H1 (cell line): Measurements from ENCODE around the gene FRMPD1. TPM values are rescaled to one million over a fixed set of nuclear protein-coding genes. Genes with fewer than 3 reads are reported as not detected.

Experiments used
- EGR1 ChIP-seq: IDR thresholded peaks from 2 replicates; pipeline ENCODE4 v1.6.1; 2011; ENCODE audit warnings: low read depth, low read length, borderline replicate concordance
- POLR2AphosphoS5 ChIP-seq: IDR thresholded peaks from 2 replicates; pipeline ENCODE4 v1.6.1; 2011; ENCODE audit warnings: low read depth, low read length
- RFX5 ChIP-seq: IDR thresholded peaks from 2 replicates; pipeline ENCODE4 v1.6.1; 2011; ENCODE audit warnings: low read depth, low read length, improper control_type of control experiment, borderline replicate concordance
- polyA plus RNA-seq, 7 experiments: library from polyadenylated mRNA; depleted of rRNA in 3 of 7; stranded (reverse) in 5 of 7; unstranded in 2 of 7; fragments of >200 nt in 5 of 7; fragments of 200-250 nt in 2 of 7; gene quantifications; 1 replicate in 5 of 7; 2 replicates in 1 of 7; 4 replicates in 1 of 7; pipeline versions ENCODE4 v1.2.1 to v1.2.3, GENCODE V29; 2011 to 2013; ENCODE audit warnings: missing spikeins in 2 of 7, mixed read lengths in 2 of 7
- total RNA-seq: library from RNA; stranded (reverse); fragmentation: NEBNext Ultra II Directional; extraction: Animal tissue kit (Norgen Biotek cat#: 25700); gene quantifications from 2 replicates; pipeline ENCODE4 v1.2.1, GENCODE V29; 2021
- TF ChIP-seq, protein P1 (sequence below): fragments of 300-600 bp; sonication (generic); IDR thresholded peaks from 2 replicates; pipeline ENCODE4 v1.7.1; 2012; ENCODE audit warnings: low read length, moderate library complexity, mild to moderate bottlenecking, inconsistent platforms; ENCODE audit not compliant: insufficient replicate concordance

FRMPD1 gene
- total and polyA plus RNA-seq, 2 of the 8 experiments (the other 6 are each of a cell fraction or from before 2014, with no cell fraction given): 0.27 to 0.32 TPM

DNA sequence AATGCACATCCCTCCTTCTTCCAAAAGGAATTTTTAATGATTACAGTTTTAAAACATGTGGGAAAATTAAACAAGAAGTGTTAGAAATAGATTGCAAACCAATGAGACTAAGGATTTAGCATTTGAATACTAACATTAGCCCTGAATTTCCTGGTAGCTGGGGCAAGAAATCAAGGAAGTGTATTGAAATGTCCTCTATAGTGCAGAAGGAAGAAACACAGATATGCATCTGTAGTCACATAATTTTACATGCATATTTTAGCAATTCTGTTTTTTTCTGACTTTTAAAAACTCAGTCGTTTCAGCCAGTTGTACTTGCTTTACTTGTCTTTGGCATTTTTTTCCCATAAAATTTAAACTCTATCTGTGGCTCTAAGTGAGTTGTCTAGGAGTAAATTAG, 45.8 kb downstream of the FRMPD1 start (continued):
- TF ChIP-seq, protein P1, sequence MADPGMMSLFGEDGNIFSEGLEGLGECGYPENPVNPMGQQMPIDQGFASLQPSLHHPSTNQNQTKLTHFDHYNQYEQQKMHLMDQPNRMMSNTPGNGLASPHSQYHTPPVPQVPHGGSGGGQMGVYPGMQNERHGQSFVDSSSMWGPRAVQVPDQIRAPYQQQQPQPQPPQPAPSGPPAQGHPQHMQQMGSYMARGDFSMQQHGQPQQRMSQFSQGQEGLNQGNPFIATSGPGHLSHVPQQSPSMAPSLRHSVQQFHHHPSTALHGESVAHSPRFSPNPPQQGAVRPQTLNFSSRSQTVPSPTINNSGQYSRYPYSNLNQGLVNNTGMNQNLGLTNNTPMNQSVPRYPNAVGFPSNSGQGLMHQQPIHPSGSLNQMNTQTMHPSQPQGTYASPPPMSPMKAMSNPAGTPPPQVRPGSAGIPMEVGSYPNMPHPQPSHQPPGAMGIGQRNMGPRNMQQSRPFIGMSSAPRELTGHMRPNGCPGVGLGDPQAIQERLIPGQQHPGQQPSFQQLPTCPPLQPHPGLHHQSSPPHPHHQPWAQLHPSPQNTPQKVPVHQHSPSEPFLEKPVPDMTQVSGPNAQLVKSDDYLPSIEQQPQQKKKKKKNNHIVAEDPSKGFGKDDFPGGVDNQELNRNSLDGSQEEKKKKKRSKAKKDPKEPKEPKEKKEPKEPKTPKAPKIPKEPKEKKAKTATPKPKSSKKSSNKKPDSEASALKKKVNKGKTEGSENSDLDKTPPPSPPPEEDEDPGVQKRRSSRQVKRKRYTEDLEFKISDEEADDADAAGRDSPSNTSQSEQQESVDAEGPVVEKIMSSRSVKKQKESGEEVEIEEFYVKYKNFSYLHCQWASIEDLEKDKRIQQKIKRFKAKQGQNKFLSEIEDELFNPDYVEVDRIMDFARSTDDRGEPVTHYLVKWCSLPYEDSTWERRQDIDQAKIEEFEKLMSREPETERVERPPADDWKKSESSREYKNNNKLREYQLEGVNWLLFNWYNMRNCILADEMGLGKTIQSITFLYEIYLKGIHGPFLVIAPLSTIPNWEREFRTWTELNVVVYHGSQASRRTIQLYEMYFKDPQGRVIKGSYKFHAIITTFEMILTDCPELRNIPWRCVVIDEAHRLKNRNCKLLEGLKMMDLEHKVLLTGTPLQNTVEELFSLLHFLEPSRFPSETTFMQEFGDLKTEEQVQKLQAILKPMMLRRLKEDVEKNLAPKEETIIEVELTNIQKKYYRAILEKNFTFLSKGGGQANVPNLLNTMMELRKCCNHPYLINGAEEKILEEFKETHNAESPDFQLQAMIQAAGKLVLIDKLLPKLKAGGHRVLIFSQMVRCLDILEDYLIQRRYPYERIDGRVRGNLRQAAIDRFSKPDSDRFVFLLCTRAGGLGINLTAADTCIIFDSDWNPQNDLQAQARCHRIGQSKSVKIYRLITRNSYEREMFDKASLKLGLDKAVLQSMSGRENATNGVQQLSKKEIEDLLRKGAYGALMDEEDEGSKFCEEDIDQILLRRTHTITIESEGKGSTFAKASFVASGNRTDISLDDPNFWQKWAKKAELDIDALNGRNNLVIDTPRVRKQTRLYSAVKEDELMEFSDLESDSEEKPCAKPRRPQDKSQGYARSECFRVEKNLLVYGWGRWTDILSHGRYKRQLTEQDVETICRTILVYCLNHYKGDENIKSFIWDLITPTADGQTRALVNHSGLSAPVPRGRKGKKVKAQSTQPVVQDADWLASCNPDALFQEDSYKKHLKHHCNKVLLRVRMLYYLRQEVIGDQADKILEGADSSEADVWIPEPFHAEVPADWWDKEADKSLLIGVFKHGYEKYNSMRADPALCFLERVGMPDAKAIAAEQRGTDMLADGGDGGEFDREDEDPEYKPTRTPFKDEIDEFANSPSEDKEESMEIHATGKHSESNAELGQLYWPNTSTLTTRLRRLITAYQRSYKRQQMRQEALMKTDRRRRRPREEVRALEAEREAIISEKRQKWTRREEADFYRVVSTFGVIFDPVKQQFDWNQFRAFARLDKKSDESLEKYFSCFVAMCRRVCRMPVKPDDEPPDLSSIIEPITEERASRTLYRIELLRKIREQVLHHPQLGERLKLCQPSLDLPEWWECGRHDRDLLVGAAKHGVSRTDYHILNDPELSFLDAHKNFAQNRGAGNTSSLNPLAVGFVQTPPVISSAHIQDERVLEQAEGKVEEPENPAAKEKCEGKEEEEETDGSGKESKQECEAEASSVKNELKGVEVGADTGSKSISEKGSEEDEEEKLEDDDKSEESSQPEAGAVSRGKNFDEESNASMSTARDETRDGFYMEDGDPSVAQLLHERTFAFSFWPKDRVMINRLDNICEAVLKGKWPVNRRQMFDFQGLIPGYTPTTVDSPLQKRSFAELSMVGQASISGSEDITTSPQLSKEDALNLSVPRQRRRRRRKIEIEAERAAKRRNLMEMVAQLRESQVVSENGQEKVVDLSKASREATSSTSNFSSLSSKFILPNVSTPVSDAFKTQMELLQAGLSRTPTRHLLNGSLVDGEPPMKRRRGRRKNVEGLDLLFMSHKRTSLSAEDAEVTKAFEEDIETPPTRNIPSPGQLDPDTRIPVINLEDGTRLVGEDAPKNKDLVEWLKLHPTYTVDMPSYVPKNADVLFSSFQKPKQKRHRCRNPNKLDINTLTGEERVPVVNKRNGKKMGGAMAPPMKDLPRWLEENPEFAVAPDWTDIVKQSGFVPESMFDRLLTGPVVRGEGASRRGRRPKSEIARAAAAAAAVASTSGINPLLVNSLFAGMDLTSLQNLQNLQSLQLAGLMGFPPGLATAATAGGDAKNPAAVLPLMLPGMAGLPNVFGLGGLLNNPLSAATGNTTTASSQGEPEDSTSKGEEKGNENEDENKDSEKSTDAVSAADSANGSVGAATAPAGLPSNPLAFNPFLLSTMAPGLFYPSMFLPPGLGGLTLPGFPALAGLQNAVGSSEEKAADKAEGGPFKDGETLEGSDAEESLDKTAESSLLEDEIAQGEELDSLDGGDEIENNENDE: no peak
- no peak for TF ChIP-seq EGR1
- no peak for TF ChIP-seq POLR2AphosphoS5
- TF ChIP-seq RFX5: no peak
- TF ChIP-seq, all 59 proteins: peak for 0
